Measurements from ENCODE around the gene FATE1. TPM values are rescaled to one million over a fixed set of nuclear protein-coding genes. Genes with fewer than 3 reads are reported as not detected.
"Not testable (repeated sequence)": the region's sequence is repeated elsewhere in the genome, so short reads cannot be mapped to it uniquely, and the experiment has no call there.

FATE1 gene
- 0.11 TPM in 1 of 2 replicates, not detected in the other for total RNA-seq (2014; rRNA removed; shearing (Covaris generic))

- H3K4me3 ChIP-seq (ENCODE audit: insufficient read depth, low read depth, low read length): no peak within 1 kb of the TSS
- no peaks in the 10 kb centered on the region for H3K36me3 ChIP-seq (replicated peaks; ENCODE audit: control insufficient read depth, insufficient read depth, low read length)
- no peaks in the 10 kb centered on the region for H3K27me3 ChIP-seq (ENCODE audit: control insufficient read depth, insufficient read depth, low read length)
- DNase-seq: no peak
These were observed at the start of gene FATE1 for GRCh38 chrX:151715752-151716151. Gene FATE1, plus strand, starts transcription at chrX:151716035. Its CDS starts 85 bp downstream, at chrX:151716120.

- H3K27me3 ChIP-seq (ENCODE audit: control insufficient read depth, insufficient read depth, low read length): no peaks in the 10 kb centered on the region
- DNase-seq: no peak
- H3K4me3 ChIP-seq (ENCODE audit: insufficient read depth, low read depth, low read length): no peak overlapping the region
- H3K36me3 ChIP-seq (replicated peaks; ENCODE audit: control insufficient read depth, insufficient read depth, low read length): no peaks in the 10 kb centered on the region
These were observed 40.6 kb upstream of the FATE1 start for GRCh38 chrX:151675121-151675746.

- Histone ChIP-seq H3K4me3 (ENCODE audit: insufficient read depth, low read depth, low read length) (no peak overlapping the region), H3K27me3 (ENCODE audit: control insufficient read depth, insufficient read depth, low read length) (no peaks in the 10 kb centered on the region), H3K36me3 (replicated peaks; ENCODE audit: control insufficient read depth, insufficient read depth, low read length) (no peaks in the 10 kb centered on the region)
- DNase-seq: no peak
These were observed 39.6 kb upstream of the FATE1 start for GRCh38 chrX:151676196-151676595.

GRCh38 chrX:151679798-151680402 lies 35.9 kb upstream of the FATE1 start:
- H3K4me3 ChIP-seq (ENCODE audit: insufficient read depth, low read depth, low read length): no peak overlapping the region
- no peak for DNase-seq
- no peaks in the 10 kb centered on the region for H3K27me3 ChIP-seq (ENCODE audit: control insufficient read depth, insufficient read depth, low read length)
- no peaks in the 10 kb centered on the region for H3K36me3 ChIP-seq (replicated peaks; ENCODE audit: control insufficient read depth, insufficient read depth, low read length)

- Histone ChIP-seq H3K4me3 (ENCODE audit: insufficient read depth, low read depth, low read length) (no peak overlapping the region), H3K36me3 (replicated peaks; ENCODE audit: control insufficient read depth, insufficient read depth, low read length) (no peaks in the 10 kb centered on the region), H3K27me3 (ENCODE audit: control insufficient read depth, insufficient read depth, low read length) (no peaks in the 10 kb centered on the region)
- peak; percentile 49 for DNase-seq
These were observed 35.0 kb upstream of the FATE1 start for GRCh38 chrX:151680805-151681204.

GRCh38 chrX:151687635-151688034 lies 28.2 kb upstream of the FATE1 start:
- no peak for DNase-seq
- H3K27me3 ChIP-seq (ENCODE audit: control insufficient read depth, insufficient read depth, low read length): no peaks in the 10 kb centered on the region
- H3K36me3 ChIP-seq (replicated peaks; ENCODE audit: control insufficient read depth, insufficient read depth, low read length): no peaks in the 10 kb centered on the region
- no peak overlapping the region for H3K4me3 ChIP-seq (ENCODE audit: insufficient read depth, low read depth, low read length)

GRCh38 chrX:151688695-151689094 lies 27.1 kb upstream of the FATE1 start:
- no peaks in the 10 kb centered on the region for H3K36me3 ChIP-seq (replicated peaks; ENCODE audit: control insufficient read depth, insufficient read depth, low read length)
- no peak overlapping the region for H3K4me3 ChIP-seq (ENCODE audit: insufficient read depth, low read depth, low read length)
- DNase-seq: no peak
- no peaks in the 10 kb centered on the region for H3K27me3 ChIP-seq (ENCODE audit: control insufficient read depth, insufficient read depth, low read length)

- no peaks in the 10 kb centered on the region for H3K36me3 ChIP-seq (replicated peaks; ENCODE audit: control insufficient read depth, insufficient read depth, low read length)
- no peak for DNase-seq
- peaks cover 9% of the 10 kb centered on the region; the same call in 1 of the 2 replicates for H3K27me3 ChIP-seq (ENCODE audit: control insufficient read depth, insufficient read depth, low read length)
- no peak overlapping the region for H3K4me3 ChIP-seq (ENCODE audit: insufficient read depth, low read depth, low read length)
These were observed 23.0 kb upstream of the FATE1 start for GRCh38 chrX:151692825-151693224.

- no peak for DNase-seq
- H3K27me3 ChIP-seq (ENCODE audit: control insufficient read depth, insufficient read depth, low read length): peaks cover 9% of the 10 kb centered on the region; the same call in 1 of the 2 replicates
- H3K4me3 ChIP-seq (ENCODE audit: insufficient read depth, low read depth, low read length): peak overlapping the region; percentile 45
- no peaks in the 10 kb centered on the region for H3K36me3 ChIP-seq (replicated peaks; ENCODE audit: control insufficient read depth, insufficient read depth, low read length)
These were observed 21.7 kb upstream of the FATE1 start for GRCh38 chrX:151694121-151694520.

GRCh38 chrX:151694661-151695582 lies 20.9 kb upstream of the FATE1 start, which contains the start of gene PRRG3:
Gene PRRG3, plus strand, starts transcription at chrX:151695458. Its CDS starts 3,357 bp downstream, at chrX:151698815.
- H3K36me3 ChIP-seq (replicated peaks; ENCODE audit: control insufficient read depth, insufficient read depth, low read length): no peaks in the 10 kb centered on the region
- peak within 1 kb of the TSS; percentile 45 for H3K4me3 ChIP-seq (ENCODE audit: insufficient read depth, low read depth, low read length)
- DNase-seq: peak; percentile 89

GRCh38 chrX:151695583-151696340 lies 20.1 kb upstream of the FATE1 start:
- Histone ChIP-seq H3K4me3 (ENCODE audit: insufficient read depth, low read depth, low read length) (peak overlapping the region; percentile 45), H3K27me3 (ENCODE audit: control insufficient read depth, insufficient read depth, low read length) (peaks cover 9% of the 10 kb centered on the region; the same call in 1 of the 2 replicates), H3K36me3 (replicated peaks; ENCODE audit: control insufficient read depth, insufficient read depth, low read length) (no peaks in the 10 kb centered on the region)
- DNase-seq: no peak

More at GRCh38 chrX:151694661-151695582, 20.9 kb upstream of the FATE1 start, which contains the start of gene PRRG3:
- peaks cover 9% of the 10 kb centered on the region; the same call in 1 of the 2 replicates for H3K27me3 ChIP-seq (ENCODE audit: control insufficient read depth, insufficient read depth, low read length)

- H3K4me3 ChIP-seq (ENCODE audit: insufficient read depth, low read depth, low read length); H3K27me3 ChIP-seq (ENCODE audit: control insufficient read depth, insufficient read depth, low read length); H3K36me3 ChIP-seq (replicated peaks; ENCODE audit: control insufficient read depth, insufficient read depth, low read length); DNase-seq: not testable (repeated sequence)
These were observed 18.8 kb upstream of the FATE1 start for GRCh38 chrX:151697082-151697481.

- peaks cover 9% of the 10 kb centered on the region; the same call in 1 of the 2 replicates for H3K27me3 ChIP-seq (ENCODE audit: control insufficient read depth, insufficient read depth, low read length)
- no peaks in the 10 kb centered on the region for H3K36me3 ChIP-seq (replicated peaks; ENCODE audit: control insufficient read depth, insufficient read depth, low read length)
- no peak for DNase-seq
- no peak overlapping the region for H3K4me3 ChIP-seq (ENCODE audit: insufficient read depth, low read depth, low read length)
These were observed 18.3 kb upstream of the FATE1 start for GRCh38 chrX:151697522-151697921.

GRCh38 chrX:151698485-151698884 lies 17.4 kb upstream of the FATE1 start:
- Histone ChIP-seq H3K4me3 (ENCODE audit: insufficient read depth, low read depth, low read length) (no peak overlapping the region), H3K27me3 (ENCODE audit: control insufficient read depth, insufficient read depth, low read length) (peaks cover 9% of the 10 kb centered on the region; the same call in 1 of the 2 replicates), H3K36me3 (replicated peaks; ENCODE audit: control insufficient read depth, insufficient read depth, low read length) (no peaks in the 10 kb centered on the region)
- DNase-seq: no peak

All from H7 (cell line).